Measurements from ENCODE around the gene LRCH4. TPM values are rescaled to one million over a fixed set of nuclear protein-coding genes. Genes with fewer than 3 reads are reported as not detected.

Gene LRCH4
- total and polyA plus RNA-seq, 2 of the 8 experiments (the other 6 are each of a cell fraction or from before 2014, with no cell fraction given): 15.5 to 36.6 TPM

DNA sequence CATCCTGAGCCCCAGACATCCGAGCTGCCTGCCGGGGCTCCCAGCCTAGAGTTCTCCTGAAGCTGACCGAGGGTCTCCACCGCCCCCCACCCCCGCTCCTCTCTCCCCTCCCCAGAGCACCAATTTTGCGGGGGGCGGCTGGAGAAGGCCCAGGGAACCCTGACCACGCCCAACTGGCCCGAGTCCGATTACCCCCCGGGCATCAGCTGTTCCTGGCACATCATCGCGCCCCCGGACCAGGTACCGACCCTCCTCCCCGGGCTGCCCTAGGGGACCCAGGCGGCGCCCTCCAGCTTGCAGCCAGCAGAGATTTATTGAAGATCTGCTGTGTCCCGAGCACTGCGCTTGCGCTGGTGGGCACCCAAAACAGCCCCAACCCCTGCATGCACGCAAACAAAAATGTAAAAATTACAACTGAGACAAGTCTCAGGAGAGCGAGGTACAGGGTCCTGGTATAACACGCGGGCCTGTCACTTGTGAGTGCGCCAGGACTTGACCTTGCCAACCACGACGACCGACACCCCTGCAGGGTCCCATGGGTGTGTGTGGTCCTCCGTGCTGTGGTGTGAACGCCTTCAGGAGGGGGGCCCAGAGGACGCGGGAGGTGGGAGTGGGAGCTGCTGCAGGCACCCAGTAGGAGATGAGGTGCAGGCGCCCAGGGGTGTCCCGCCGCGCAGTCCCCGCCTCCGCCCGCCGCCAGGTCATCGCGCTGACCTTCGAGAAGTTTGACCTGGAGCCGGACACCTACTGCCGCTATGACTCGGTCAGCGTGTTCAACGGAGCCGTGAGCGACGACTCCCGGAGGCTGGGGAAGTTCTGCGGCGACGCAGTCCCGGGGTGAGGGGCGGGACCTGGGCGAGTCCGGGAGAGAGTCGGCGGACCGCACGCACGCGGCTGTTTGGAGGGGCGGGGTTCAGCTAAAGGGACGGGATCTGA lies 19.3 kb upstream of the LRCH4 start:
- Histone ChIP-seq H2BK5ac (ENCODE audit: low read depth, low read length) (no peak overlapping the region), H3K4me2 (ENCODE audit: insufficient read depth in 1 of 2, low read depth in 2 of 2, low read length in 2 of 2) (peak overlapping the region; percentile 98), H4K91ac (replicated peaks; ENCODE audit: insufficient read length, low read length) (no peak overlapping the region), H3K9ac (replicated peaks in 1 of 4; ENCODE audit: extremely low read depth in 1 of 4, low read depth in 3 of 4, low read length in 3 of 4) (peak overlapping the region in 1 of 4 experiments; percentile 27; a peak in 2 of 7 replicates), H3K79me1 (ENCODE audit: low read depth, low read length) (0 out of 2 replicates have a peak, but pooled peaks cover 4% of the 10 kb centered on the region), H4K20me1 (replicated peaks in 1 of 2; ENCODE audit: control insufficient read depth in 1 of 2, insufficient read depth in 2 of 2, low read length in 2 of 2) (no peaks in the 10 kb centered on the region), H4K8ac (ENCODE audit: extremely low read depth, insufficient read depth, low read length) (peak overlapping the region; percentile 72), H3K9me3 (ENCODE audit: insufficient read depth in 2 of 2, low read depth in 1 of 2, low read length in 1 of 2) (no peaks in the 10 kb centered on the region), H3K14ac (ENCODE audit: insufficient read length) (no peak overlapping the region), H2AFZ (ENCODE audit: low read length) (peak overlapping the region; percentile 29; the same call in 1 of the 2 replicates), H2BK12ac (ENCODE audit: low read depth, low read length) (0 out of 2 replicates have a peak overlapping the region, but pooled peaks have one; percentile 27), H2AK5ac (ENCODE audit: low read depth, low read length) (no peak overlapping the region), H3K79me2 (ENCODE audit: control insufficient read depth in 1 of 2, insufficient read depth in 2 of 2, low read length in 2 of 2) (peaks cover 0 to 6% of the 10 kb centered on the region in 2 experiments; a peak in 1 of 4 replicates), H3K56ac (replicated peaks; ENCODE audit: insufficient read length, low read depth, low read length) (no peak overlapping the region), H3K36me3 (ENCODE audit: control insufficient read depth in 2 of 4, insufficient read depth in 4 of 4, low read length in 3 of 4) (peaks cover 0 to 7% (median under 1%) of the 10 kb centered on the region in 4 experiments; a peak in 3 of 8 replicates), H2BK120ac (replicated peaks; ENCODE audit: low read depth, low read length) (no peak overlapping the region), H3K23me2 (ENCODE audit: low read depth, low read length) (peaks cover 25% of the 10 kb centered on the region), H3K4ac (replicated peaks; ENCODE audit: insufficient read length, low read depth, low read length) (no peak overlapping the region), H3K4me3 (ENCODE audit: extremely low read depth in 1 of 4, insufficient read depth in 2 of 4, low read depth in 3 of 4, low read length in 4 of 4) (peak overlapping the region; percentile 61 to 82 (median 76)), H2BK15ac (ENCODE audit: low read length) (no peak overlapping the region), H4K5ac (ENCODE audit: insufficient read length, low read depth, low read length) (peak overlapping the region; percentile 40), H3K18ac (ENCODE audit: extremely low read depth, low read length) (peak overlapping the region; percentile 48), H2BK20ac (ENCODE audit: low read length) (no peak overlapping the region), H3K27me3 (replicated peaks in 1 of 4; ENCODE audit: control insufficient read depth in 3 of 4, extremely low read depth in 1 of 4, insufficient read depth in 3 of 4, low read length in 3 of 4) (peaks cover 0 to 10% (median 4%) of the 10 kb centered on the region in 4 experiments; a peak in 2 of 7 replicates), H3K4me1 (replicated peaks in 1 of 4; ENCODE audit: control insufficient read depth in 3 of 4, insufficient read depth in 4 of 4, low read length in 3 of 4) (peaks cover 0 to 29% (median 19%) of the 10 kb centered on the region in 4 experiments; a peak in 6 of 7 replicates), H3K27ac (ENCODE audit: low read depth, low read length) (no peak overlapping the region), H3K23ac (ENCODE audit: insufficient read length) (no peak overlapping the region)
- TF ChIP-seq, protein P1, sequence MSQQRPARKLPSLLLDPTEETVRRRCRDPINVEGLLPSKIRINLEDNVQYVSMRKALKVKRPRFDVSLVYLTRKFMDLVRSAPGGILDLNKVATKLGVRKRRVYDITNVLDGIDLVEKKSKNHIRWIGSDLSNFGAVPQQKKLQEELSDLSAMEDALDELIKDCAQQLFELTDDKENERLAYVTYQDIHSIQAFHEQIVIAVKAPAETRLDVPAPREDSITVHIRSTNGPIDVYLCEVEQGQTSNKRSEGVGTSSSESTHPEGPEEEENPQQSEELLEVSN (IDR thresholded peaks at IDR 0.05): peak; percentile 67
- TF ChIP-seq NANOG (IDR thresholded peaks at IDR 0.05; ENCODE audit: insufficient read depth, low read depth, low read length, poor library complexity, severe bottlenecking) (no peak), KDM4A (IDR thresholded peaks at IDR 0.05; ENCODE audit: low read depth, low read length, severe bottlenecking) (peak; percentile 59), SIN3A (conservative IDR thresholded peaks at IDR 0.05 in 1 of 2, IDR thresholded peaks at IDR 0.05 in 1 of 2; ENCODE audit: low read depth in 1 of 2, low read length in 2 of 2) (peak in 1 of 2 experiments; percentile 10; a peak in 1 of 4 replicates), CREB1 (IDR thresholded peaks at IDR 0.05) (no peak)
- TF ChIP-seq, protein P2, sequence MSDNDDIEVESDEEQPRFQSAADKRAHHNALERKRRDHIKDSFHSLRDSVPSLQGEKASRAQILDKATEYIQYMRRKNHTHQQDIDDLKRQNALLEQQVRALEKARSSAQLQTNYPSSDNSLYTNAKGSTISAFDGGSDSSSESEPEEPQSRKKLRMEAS (IDR thresholded peaks at IDR 0.05): peak; percentile 66
- ChIA-PET CTCF (ENCODE audit: partially characterized antibody) (interaction anchor here (0.8 to 5.4 kb wide), 16 partner anchors 9 to 247 kb away, joined by 3 to 39 read pairs (median 4); partner anchors contain the start of genes FBXO24, GIGYF1, LRCH4 and SLC12A9), POLR2A (ENCODE audit: partially characterized antibody) (interaction anchor here (0.7 to 8.9 kb wide), 13 partner anchors 10 to 247 kb away, joined by 3 to 172 read pairs (median 3); partner anchors contain the start of genes FBXO24, GIGYF1, LRCH4 and SLC12A9)
- WGBS, 2 experiments (ENCODE audit: extremely low coverage in 1 of 2, insufficient coverage in 1 of 2, insufficient read length in 1 of 2, insufficient replicate concordance in 2 of 2, low coverage in 1 of 2, low lambda C conversion rate in 2 of 2, missing lambda C conversion rate in 1 of 2): 5% methylated on average over 59 of the region's 68 CpGs; no CpG with 5 or more reads in 1 of the 2 experiments
- DNase-seq (ENCODE audit: low read depth in 1 of 2, low spot score in 2 of 2) (peak in 1 of 2 experiments; percentile 79), FAIRE-seq (no peak)

Measured in H1 (cell line).